Measurements from ENCODE around the gene NLRC3.

Gene NLRC3

GRCh38 chr16:3598236-3598635, 21.0 kb upstream of the NLRC3 start:
- no peak for DNase-seq

- DNase-seq: no peak
These were observed 20.5 kb upstream of the NLRC3 start for GRCh38 chr16:3597676-3598075.

- no peak for DNase-seq
These were observed 20.0 kb upstream of the NLRC3 start for GRCh38 chr16:3597226-3597625.

- DNase-seq: no peak
These were observed 19.1 kb upstream of the NLRC3 start for GRCh38 chr16:3596101-3596861.

GRCh38 chr16:3595521-3596021, 18.4 kb upstream of the NLRC3 start:
- DNase-seq: no peak

- DNase-seq: no peak
These were observed 17.9 kb upstream of the NLRC3 start for GRCh38 chr16:3595110-3595486.

- DNase-seq: no peak
These were observed 17.3 kb upstream of the NLRC3 start for GRCh38 chr16:3594316-3595109.

GRCh38 chr16:3592559-3592958, 15.4 kb upstream of the NLRC3 start:
- DNase-seq: no peak

GRCh38 chr16:3591991-3592390, 14.8 kb upstream of the NLRC3 start:
- no peak for DNase-seq

- DNase-seq: no peak
These were observed 14.2 kb upstream of the NLRC3 start for GRCh38 chr16:3591436-3591803.

GRCh38 chr16:3590736-3591435, 13.7 kb upstream of the NLRC3 start:
- no peak for DNase-seq

GRCh38 chr16:3589991-3590701, 12.9 kb upstream of the NLRC3 start:
- no peak for DNase-seq

GRCh38 chr16:3589441-3589921, 12.3 kb upstream of the NLRC3 start:
- no peak for DNase-seq

- no peak for DNase-seq
These were observed 11.8 kb upstream of the NLRC3 start for GRCh38 chr16:3589001-3589400.

GRCh38 chr16:3587547-3588110, 10.4 kb upstream of the NLRC3 start:
- DNase-seq: no peak

GRCh38 chr16:3584412-3584811, 7.2 kb upstream of the NLRC3 start:
- no peak for DNase-seq

- DNase-seq: no peak
These were observed 6.3 kb upstream of the NLRC3 start for GRCh38 chr16:3583303-3584038.

GRCh38 chr16:3582276-3583165, 5.3 kb upstream of the NLRC3 start:
- DNase-seq: no peak

GRCh38 chr16:3581392-3581791, 4.2 kb upstream of the NLRC3 start:
- no peak for DNase-seq

GRCh38 chr16:3580686-3581085, 3.5 kb upstream of the NLRC3 start:
- peak; percentile 35 for DNase-seq

Measured in fibroblast of skin of scalp (primary cell).